Hematopoietic multipotent progenitor cell treated with erythropoietin and hydrocortisone succinate and interleukin-3 and kit ligand, for 17 days (in vitro differentiated cells): ENCODE measurements around the gene PTPN7.
"Not testable (repeated sequence)": the region's sequence is repeated elsewhere in the genome, so short reads cannot be mapped to it uniquely, and the experiment has no call there.

Source experiments
- DNase-seq: peaks from one replicate; pipeline ENCODE4 v3.0.0-alpha.2; 2015; ENCODE audit warnings: low spot score

Gene PTPN7

DNA sequence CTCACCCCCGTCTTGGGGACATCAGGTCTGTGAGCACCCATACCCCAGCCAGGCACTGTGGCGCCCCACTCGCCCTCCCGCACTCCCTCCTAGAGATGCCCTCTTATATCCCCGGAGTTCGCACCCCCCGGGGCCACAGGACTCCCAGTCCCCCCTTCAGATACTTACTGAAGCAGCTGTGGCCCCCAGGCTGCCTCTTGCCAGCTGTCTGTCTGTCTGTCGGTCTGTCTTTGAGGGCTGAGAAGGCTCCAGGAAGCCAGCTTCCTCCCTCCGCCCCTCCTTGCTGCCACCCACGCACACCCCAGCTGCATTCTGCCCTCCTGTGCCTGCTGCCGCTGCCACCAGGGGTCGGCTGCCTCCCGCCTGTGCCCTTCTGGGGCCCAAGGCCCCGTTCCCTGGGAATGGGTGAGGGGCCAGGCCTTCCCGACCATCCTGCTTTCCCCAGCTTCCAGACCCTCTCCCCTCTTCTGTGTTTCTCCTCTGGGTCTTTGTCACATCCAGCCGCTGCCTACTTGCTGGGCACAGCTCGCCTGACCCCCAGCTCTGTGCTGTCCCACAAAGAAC lies at the start of gene PTPN7:
TSS of gene PTPN7 (minus strand) at position 226 of the 564 bp plus-strand sequence. CDS start 1,200 bp downstream, outside the sequence.
- DNase-seq = peak; percentile 54

DNA sequence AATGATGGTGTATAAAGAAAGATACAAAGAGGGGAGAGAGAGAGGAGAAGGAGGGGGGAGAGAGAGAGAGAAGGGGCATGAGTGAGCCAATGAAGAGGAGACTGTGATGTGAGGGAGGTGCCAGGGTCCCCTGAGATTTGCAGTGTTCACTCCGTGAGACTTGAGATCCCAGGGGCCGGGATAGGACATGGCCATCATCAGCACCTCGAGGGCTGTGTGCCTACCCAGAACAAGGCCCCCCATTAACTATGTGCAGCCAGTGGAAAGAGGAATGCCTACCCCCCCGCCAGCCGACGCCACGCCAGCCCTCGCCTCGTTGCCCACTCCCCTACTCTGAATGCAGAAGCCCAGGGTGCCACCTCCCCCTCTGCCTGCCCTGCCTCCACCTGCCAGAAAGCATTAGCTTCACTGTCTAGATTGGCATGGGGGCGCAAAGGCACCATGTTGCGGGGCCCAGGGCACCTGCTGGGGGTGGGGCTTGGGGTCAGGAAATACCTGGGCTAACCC lies 48.0 kb upstream of the PTPN7 start:
- no peak for DNase-seq

GRCh38 chr1:202207292-202207691 lies 46.9 kb upstream of the PTPN7 start:
- DNase-seq = no peak

DNA sequence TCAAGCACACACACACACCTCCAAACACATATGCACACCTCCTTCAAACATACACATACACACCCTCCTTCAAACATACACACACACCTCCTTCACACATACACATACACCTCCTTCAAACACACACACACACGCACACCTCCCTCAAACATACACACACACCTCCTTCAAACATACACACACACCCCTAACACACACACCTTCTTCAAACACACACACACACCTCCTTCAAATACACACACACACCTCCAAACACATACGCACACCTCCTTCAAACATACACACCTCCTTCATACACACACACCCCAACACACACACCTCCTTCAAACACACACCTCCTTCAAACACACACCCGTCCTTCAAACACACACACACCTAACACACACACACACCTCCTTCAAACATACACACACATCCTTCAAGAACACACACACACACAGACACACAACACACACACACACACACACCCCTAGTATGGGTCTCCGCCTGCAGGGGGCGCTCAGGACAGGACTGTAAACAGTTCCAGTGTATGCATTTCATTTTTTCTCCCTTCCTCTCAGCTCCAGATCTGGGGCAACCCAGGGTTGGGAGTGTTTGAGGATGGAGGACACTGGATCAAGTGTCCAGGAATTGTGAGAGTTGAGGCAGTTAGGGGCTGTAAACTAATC lies 45.3 kb upstream of the PTPN7 start:
- no peak for DNase-seq

- no peak for DNase-seq
Measured at GRCh38 chr1:202204065-202204464, 43.7 kb upstream of the PTPN7 start.

DNA sequence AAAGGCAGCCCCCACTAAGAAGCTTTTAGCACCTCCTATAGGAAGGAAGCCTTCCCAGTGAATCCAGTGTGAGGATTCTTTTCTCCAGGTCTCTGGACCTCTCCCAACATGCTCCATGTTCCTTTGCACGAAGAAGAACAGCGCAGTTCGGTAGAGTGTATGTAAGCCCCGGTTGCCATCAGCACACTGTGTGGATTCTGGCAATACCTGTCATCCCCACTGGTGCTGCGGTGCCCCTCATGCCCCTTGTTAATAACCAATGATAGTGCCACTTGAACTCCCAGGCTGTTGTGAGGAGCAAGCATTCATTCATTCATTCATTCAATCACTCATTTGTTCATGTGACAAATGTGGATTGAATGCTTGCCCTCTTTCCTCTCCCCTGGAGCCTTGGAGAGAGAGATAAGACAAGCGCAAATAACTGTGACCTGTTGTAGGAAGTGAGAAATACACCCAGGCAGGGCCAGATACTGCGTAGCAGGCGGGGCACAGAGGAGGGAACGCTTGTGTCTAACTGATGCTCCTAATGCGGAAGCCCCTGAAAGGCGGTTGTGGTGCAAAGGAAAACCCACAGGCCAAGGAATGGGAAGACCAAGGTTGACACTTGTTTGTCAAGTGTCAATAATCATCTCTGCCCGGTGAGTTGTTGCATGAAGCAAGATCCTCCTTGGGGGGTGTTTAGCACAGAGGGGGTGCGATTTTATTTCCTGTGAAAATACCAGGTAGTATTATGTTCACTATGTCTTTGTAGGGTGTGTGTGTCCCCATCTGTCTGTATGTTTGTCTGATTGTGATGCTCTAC lies 43.0 kb upstream of the PTPN7 start:
- no peak for DNase-seq

- DNase-seq = no peak
Measured at GRCh38 chr1:202202500-202203168, 42.2 kb upstream of the PTPN7 start.

DNA sequence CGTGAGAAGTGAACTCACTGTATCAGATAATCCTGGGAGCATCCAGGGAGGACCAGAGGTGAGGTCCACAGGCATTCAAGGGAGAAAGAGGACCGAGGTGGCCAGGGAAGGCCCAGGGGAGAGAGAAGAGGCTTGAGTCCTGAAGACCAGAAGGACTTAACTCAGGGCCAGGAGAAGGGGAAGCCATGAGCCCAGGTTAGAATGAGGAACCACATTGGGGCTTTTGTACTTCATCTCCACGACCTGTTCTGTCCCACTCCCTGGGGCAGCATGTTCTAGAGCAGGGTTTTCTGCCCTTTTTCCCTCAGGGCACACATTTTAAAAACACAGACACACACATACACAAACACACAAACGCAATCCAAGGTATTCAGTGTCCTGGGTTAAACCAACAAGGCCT lies 41.6 kb upstream of the PTPN7 start:
- no peak for DNase-seq

GRCh38 chr1:202201266-202201665 lies 40.9 kb upstream of the PTPN7 start:
- no peak for DNase-seq

GRCh38 chr1:202200669-202201068 lies 40.3 kb upstream of the PTPN7 start:
- no peak for DNase-seq

- DNase-seq = no peak
Measured at GRCh38 chr1:202200112-202200548, 39.7 kb upstream of the PTPN7 start.

GRCh38 chr1:202199040-202199889 lies 38.9 kb upstream of the PTPN7 start:
- no peak for DNase-seq

DNA sequence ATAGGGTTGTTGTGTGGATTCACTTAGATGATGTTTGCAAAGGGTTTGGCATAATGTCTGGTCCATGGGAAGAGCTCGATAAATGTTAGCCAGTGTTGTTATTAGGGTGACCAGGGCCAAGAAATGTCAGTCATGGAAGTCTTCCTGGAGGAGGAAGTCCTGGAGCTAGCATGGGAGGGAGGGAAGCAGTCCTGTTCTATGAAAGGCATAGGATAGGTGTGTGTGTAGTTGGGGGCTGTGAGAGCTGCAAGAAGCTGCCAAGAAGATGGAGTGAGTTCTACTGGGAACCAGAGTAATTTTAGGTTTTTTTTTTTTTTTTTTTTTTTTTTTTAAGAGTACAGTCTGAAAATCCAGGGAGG lies 37.9 kb upstream of the PTPN7 start:
- no peak for DNase-seq

DNA sequence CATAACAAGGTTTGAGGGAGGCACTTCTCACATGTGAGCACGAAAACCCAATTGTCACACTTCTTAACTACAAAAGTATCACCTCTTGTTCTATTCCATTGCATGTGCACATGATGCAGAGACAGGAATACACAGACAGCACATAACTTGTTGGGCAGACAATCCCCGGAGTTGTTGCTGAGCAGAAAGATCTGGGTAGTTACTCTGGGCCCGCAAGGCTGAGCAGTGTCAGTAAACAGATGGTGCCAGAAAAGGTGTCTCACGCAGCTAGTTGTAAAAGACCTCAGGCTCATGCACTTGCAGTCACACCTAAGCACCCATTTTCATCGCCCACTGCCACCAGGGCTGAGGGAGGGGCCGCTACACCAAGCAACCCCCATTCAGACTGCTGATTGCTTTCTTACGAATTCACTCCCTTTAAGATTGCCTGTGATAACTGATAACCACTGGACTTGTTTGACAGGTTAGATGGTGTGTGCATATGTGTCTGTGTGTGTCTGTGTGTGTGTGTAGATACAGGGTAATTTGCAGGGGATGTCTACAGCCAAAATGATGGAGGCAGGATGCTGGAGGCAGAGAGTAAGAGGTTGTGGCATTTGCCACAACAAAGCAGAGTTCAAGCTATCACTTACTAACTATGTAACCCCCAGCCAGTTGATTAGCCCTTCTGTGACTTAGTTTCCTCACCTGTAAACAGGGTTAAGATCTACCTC lies 37.4 kb upstream of the PTPN7 start:
- no peak for DNase-seq

DNA sequence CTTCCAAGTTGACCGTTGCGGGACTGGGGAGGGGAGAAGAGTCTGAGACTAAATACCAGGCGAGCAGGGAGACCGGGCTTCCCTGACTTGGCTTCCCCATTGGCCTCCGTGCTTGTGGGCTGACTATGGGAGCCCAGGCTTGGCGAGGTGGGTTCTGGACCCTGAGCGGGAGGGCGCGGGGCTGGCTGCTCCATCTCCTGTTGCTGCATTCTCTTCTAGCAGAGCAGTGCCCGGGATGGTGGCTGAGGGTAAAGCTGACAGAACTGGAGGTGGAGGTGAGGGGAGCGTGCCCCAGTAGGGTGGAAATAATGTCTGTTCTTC lies 33.9 kb upstream of the PTPN7 start:
- DNase-seq = no peak

GRCh38 chr1:202193614-202194327 lies 33.4 kb upstream of the PTPN7 start, which contains the start of gene LGR6:
LGR6 (plus strand) TSS chr1:202193799; CDS start chr1:202193990, 191 bp downstream.
- DNase-seq = no peak

- peak; percentile 38 for DNase-seq
Measured at GRCh38 chr1:202192770-202193613, 32.6 kb upstream of the PTPN7 start.

DNA sequence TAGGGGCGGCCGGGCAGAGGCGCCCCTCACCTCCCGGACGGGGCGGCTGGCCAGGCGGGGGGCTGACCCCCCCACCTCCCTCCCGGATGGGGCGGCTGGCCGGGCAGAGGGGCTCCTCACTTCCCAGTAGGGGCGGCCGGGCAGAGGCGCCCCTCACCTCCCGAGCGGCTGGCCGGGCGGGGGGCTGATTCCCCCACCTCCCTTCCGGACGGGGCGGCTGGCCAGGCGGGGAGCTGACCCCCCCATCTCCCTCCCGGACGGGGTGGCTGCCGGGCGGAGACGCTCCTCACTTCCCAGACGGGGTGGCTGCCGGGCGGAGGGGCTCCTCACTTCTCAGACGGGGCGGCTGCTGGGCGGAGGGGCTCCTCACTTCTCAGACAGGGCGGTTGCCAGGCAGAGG lies 31.0 kb upstream of the PTPN7 start:
- DNase-seq = not testable (repeated sequence)
